GM19239 (cell line): ENCODE measurements around the gene SH3D21.
A peak's percentile ranks its signal among the peaks of the same experiment; 100 is the strongest.

Source experiments
- DNase-seq: peaks from one replicate; pipeline ENCODE4 v3.0.0; 2011; ENCODE audit warnings: low spot score; ENCODE audit not compliant: insufficient read length
- FAIRE-seq: peaks from 2 replicates; lab custom pipeline; 2011; peaks lifted over from hg19 to GRCh38; lab: Jason Lieb, UNC

SH3D21 gene

GRCh38 chr1:36306210-36306901 lies at the start of gene SH3D21:
Gene SH3D21 (plus strand): TSS chr1:36306368. CDS start chr1:36306421, 53 bp downstream.
- FAIRE-seq = no peak
- DNase-seq = no peak

GRCh38 chr1:36256558-36257374 lies 49.4 kb upstream of the SH3D21 start:
- FAIRE-seq (no peak), DNase-seq (no peak)

GRCh38 chr1:36257375-36257767 lies 48.8 kb upstream of the SH3D21 start:
- FAIRE-seq (no peak), DNase-seq (no peak)

- no peak for DNase-seq
- no peak for FAIRE-seq
Observed at GRCh38 chr1:36258960-36259344, 47.2 kb upstream of the SH3D21 start.

- FAIRE-seq (no peak), DNase-seq (no peak)
Observed at GRCh38 chr1:36268981-36269380, 37.2 kb upstream of the SH3D21 start.

- no peak for DNase-seq
- no peak for FAIRE-seq
Observed at GRCh38 chr1:36269408-36269838, 36.7 kb upstream of the SH3D21 start.

- no peak for FAIRE-seq
Observed at GRCh38 chr1:36273024-36273423, 33.1 kb upstream of the SH3D21 start.

GRCh38 chr1:36274201-36274600 lies 32.0 kb upstream of the SH3D21 start:
- FAIRE-seq (no peak), DNase-seq (no peak)

More at GRCh38 chr1:36273024-36273423, 33.1 kb upstream of the SH3D21 start:
- no peak for DNase-seq

- DNase-seq = no peak
- FAIRE-seq = no peak
Observed at GRCh38 chr1:36276688-36277087, 29.5 kb upstream of the SH3D21 start.

- DNase-seq (no peak), FAIRE-seq (no peak)
Observed at GRCh38 chr1:36279110-36279788, 26.9 kb upstream of the SH3D21 start.

- no peak for DNase-seq
- FAIRE-seq = no peak
Observed at GRCh38 chr1:36279789-36280296, 26.3 kb upstream of the SH3D21 start.

- no peak for FAIRE-seq
Observed at GRCh38 chr1:36284061-36284460, 22.1 kb upstream of the SH3D21 start.

GRCh38 chr1:36284517-36284916 lies 21.7 kb upstream of the SH3D21 start:
- FAIRE-seq = no peak
- no peak for DNase-seq

More at GRCh38 chr1:36284061-36284460, 22.1 kb upstream of the SH3D21 start:
- DNase-seq = no peak

GRCh38 chr1:36285443-36286101 lies 20.6 kb upstream of the SH3D21 start:
- DNase-seq = peak; percentile 58
- FAIRE-seq = peak; percentile 87

GRCh38 chr1:36286802-36287201 lies 19.4 kb upstream of the SH3D21 start:
- FAIRE-seq (no peak), DNase-seq (no peak)

GRCh38 chr1:36287595-36287994 lies 18.6 kb upstream of the SH3D21 start:
- DNase-seq (no peak), FAIRE-seq (peak; percentile 37)

GRCh38 chr1:36295390-36295789 lies 10.8 kb upstream of the SH3D21 start:
- no peak for FAIRE-seq

GRCh38 chr1:36297062-36297461 lies 9.1 kb upstream of the SH3D21 start:
- FAIRE-seq = no peak
- no peak for DNase-seq

More at GRCh38 chr1:36295390-36295789, 10.8 kb upstream of the SH3D21 start:
- DNase-seq = no peak

- DNase-seq (no peak), FAIRE-seq (no peak)
Observed at GRCh38 chr1:36298640-36299039, 7.5 kb upstream of the SH3D21 start.

- FAIRE-seq (no peak), DNase-seq (no peak)
Observed at GRCh38 chr1:36300526-36300925, 5.6 kb upstream of the SH3D21 start.
